HepG2 (cell line): ENCODE measurements around the gene PIEZO2.

Experiments
- GABPA ChIP-seq, 2 experiments: IDR thresholded peaks; 2 replicates each; pipeline ENCODE4 v1.6.1; 2011 to 2016; ENCODE audit warnings: low read depth in 2 of 2, low read length in 1 of 2, missing biosample characterization in 1 of 2, missing genetic modification characterization in 1 of 2
- ZNF143 ChIP-seq: sonication (generic); formaldehyde crosslinking; IDR thresholded peaks from 2 replicates; pipeline ENCODE4 v1.4.0; 2020; ENCODE audit warnings: missing genetic modification reagents

DNA sequence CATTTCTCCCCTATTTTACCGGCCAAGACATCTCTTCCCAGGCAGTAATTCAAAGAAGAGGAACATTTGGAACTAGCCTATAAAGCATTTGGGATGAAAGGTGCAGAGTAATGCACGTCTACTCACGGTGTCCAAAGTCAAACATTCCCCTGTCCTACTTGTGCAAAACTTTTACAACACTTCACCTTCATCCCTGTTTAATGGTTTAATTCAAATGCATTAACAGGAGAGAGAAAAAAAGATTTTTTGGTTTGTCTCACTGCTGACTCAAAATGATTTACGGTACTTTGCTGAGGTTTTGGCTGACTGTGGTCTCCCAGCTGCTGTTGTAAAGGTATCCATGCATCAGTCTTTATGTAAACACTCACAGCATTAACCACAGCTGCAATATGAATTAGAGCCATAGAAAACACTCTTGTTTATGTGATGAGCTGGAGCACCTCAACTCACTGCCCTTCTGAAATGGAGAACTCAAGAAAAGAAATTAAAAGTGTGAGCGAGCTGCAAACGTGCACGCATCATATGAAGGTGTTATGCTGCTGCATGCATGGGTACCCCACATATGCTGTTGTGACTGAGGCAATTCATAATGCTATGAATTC lies 220.5 kb downstream of the PIEZO2 start:
- no peak for TF ChIP-seq GABPA (IDR thresholded peaks at IDR 0.05; ENCODE audit: low read depth, low read length)
- TF ChIP-seq GABPA (CRISPR knock-in tag; IDR thresholded peaks at IDR 0.05; ENCODE audit: low read depth) = no peak
- no peak for TF ChIP-seq ZNF143 (CRISPR knock-in tag)
